ENCODE measurements around the gene TSHZ2.

DNA sequence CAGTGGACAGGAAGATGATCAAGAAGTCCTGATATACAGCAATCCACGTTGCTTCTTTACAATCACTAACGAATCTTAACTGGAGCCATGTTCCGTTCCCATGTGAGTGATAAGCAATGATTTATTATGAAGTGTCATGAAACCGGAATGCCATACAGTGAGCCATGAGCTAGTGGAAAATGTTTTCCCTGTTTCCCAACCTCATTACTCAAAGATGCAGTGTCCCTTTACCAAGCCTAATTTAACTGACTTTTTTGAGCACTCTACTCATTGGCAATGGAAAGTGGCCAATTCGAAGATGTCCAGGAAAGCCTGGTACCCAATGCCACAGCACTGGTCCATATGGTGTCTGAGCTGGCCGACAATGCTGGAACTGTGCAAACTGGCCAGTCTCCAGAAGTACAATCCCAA lies 473.2 kb downstream of the TSHZ2 start:
- TF ChIP-seq, protein P1, sequence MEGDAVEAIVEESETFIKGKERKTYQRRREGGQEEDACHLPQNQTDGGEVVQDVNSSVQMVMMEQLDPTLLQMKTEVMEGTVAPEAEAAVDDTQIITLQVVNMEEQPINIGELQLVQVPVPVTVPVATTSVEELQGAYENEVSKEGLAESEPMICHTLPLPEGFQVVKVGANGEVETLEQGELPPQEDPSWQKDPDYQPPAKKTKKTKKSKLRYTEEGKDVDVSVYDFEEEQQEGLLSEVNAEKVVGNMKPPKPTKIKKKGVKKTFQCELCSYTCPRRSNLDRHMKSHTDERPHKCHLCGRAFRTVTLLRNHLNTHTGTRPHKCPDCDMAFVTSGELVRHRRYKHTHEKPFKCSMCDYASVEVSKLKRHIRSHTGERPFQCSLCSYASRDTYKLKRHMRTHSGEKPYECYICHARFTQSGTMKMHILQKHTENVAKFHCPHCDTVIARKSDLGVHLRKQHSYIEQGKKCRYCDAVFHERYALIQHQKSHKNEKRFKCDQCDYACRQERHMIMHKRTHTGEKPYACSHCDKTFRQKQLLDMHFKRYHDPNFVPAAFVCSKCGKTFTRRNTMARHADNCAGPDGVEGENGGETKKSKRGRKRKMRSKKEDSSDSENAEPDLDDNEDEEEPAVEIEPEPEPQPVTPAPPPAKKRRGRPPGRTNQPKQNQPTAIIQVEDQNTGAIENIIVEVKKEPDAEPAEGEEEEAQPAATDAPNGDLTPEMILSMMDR (IDR thresholded peaks at IDR 0.05): no peak
- TF ChIP-seq POLR2AphosphoS5 (IDR thresholded peaks at IDR 0.05) (no peak), EP300 (IDR thresholded peaks at IDR 0.05; ENCODE audit: low read depth) (no peak)
